HG02943 (cell line): ENCODE measurements around the gene UNC13B.
"Not testable (repeated sequence)": the region's sequence is repeated elsewhere in the genome, so short reads cannot be mapped to it uniquely, and the experiment has no call there.

Experiments
- ATAC-seq: cut with Tn5 transposase; IDR thresholded peaks from one replicate; pipeline ENCODE4 v1.9.1; 2021; ENCODE audit warnings: mild to moderate bottlenecking, low read depth, moderate library complexity; ENCODE audit not compliant: unreplicated experiment

The UNC13B gene

DNA sequence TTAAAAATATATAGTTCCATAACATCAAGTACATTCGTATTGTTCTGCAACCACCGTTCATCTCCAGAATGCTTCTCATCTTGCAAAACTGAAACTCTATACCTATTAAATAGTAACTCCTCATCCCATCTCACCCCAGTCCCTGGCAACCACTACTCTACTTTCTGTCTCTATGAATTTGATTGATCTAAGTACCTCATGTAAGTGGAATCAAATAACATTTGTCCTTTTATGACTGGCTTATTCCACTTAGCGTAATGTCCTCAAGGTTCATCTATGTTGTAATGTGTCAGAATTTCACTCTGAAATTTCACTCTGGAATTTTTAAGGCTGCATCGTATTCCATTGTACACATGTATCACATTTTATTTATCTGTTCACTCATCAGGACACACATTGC is 196.0 kb downstream of the UNC13B start:
- no peak for ATAC-seq

DNA sequence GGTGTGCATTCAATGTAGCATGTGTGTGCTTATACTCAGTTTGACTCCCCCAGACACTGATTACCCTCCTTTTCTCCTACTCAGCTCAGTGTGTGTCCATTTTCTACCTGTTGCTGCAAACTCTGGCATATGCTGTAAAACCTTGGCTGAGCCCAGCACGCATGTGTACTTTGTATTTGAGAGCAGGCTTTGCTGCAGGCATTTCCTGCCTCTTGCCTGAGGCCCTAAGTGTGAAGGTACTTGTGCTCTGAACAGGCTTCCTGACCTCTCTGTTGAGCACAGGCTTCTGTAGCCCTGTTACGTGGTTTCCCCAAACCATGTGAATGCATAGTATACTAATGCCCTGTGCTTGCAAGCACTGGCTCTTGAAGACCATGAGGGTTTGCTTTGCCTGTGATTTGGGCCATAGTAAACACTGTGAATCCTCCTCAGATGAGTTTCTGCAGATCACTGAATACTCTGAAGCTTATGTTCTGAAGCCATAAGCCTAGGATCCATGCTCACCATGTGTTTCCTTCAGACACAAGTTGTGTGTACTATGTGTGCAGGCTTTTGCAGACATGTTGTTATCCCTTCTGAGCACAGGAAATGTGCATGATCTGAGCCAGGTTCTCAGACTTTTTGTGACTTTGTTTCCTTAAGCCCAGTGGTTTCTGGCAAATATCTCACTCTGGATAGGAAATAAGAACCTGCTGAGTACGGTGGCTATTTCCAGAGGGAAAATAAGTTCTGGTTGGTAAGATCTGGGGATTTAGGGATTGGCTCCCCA is 203.2 kb downstream of the UNC13B start:
- no peak for ATAC-seq

DNA sequence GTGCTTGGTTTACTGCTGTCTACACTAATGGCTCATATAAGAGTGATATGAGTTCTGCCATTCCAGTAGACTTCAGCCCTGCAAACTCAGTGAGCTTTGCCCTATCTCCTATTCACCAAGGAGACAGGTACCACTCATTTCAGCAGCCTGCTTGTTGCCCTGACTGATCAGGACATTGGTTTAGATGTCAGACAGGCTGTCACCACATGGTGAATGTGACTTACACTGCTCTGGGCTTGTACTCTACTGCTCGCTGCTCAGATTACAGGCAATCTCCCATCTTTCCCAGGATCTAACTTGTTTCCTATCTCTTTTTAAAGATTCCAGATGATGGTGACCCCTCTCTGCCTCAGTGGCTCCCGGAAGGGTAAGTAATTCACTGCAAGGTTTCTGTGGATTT is 204.8 kb downstream of the UNC13B start:
- no peak for ATAC-seq

DNA sequence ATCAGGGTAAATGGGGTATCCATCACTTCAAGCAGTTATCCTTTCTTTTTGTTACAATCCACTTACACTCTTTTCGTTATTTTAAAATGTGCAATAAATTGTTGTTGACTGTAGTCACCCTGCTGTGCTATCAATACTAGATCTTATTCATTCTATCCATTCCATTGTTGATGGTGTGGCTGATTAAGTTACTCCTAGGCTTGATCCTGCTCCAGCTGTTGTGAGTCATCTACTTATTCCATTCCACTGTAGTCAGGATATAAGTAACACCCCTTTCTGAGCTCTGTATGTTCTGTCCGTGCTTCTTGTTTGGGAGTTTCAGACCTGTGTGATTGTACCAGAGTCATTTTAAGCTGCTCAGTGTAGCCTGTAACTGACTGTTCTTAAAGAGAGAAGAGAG is 205.6 kb downstream of the UNC13B start:
- no peak for ATAC-seq

DNA sequence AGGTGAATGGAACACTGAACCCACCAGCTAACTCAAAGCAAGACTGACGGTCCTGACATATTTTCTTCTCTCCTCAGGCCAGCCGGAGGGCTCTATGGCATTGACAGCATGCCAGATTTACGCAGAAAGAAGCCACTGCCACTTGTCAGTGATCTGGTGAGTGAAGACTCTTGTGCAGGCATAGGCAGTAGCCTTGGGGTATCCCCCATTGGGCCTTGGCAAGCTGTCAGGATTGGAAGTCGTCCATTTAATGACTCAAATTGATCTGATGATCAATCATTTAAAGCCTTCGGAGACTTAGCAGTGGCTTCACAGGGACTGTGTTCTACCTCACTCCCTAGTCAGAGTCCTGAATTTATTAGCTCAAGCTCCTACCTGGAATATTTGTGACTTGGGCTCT is 208.4 kb downstream of the UNC13B start:
- no peak for ATAC-seq

DNA sequence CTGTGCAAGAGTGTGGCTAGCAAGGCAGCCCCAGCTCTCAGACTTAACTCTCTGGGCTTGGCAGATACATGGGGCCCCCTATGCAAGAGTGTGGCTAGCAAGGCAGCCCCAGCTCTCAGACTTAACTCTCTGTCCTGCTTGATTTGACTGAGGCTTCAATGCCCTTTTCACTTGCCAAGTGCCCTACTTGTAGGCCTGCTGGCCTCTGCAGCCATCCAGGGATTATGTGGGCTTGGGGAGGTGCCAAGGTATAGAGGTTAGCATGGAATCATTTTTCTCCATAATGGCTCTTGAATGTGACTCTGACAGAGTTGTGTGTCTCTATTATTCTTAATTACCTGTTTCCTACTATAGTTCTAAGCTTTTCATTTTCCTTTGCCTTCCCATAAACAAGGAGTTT is 212.6 kb downstream of the UNC13B start:
- no peak for ATAC-seq

DNA sequence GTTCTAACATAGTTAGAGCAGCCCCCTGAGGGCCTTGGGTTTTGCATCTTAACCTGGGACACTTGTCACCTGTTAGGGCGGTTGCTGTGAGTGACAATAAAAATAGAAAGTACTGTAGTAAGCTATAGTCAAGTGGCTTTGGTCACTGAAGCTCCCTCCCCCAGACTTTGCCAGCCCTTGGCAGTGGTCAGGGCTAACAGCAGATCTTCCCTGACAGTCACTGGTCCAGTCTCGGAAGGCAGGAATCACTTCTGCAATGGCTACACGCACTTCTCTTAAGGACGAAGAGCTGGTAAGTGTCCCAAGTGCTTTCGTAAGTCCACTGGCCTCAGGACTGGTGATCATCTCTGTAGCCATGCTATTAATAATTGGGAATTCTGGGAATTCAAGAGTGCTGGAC is 213.1 kb downstream of the UNC13B start:
- no peak for ATAC-seq

DNA sequence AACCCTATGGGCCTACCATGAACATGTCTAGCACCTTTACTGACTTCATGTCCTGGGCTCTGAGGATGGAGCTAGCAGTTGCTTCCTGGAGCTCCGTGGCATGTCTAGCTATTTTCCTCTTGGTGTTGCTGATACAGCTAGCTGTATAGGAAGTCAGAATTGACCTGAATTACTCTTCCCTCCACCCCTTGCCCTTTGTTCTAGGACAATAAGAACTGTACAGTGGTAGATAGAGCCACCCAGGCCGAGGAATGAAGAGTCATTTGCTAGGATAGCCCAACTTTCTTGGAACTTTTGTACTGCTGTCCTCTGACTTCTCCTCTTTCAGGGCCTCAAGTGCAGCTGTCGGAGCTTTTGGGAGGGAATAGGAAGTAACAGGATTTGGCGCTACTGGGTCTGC is 218.2 kb downstream of the UNC13B start:
- ATAC-seq: no peak

DNA sequence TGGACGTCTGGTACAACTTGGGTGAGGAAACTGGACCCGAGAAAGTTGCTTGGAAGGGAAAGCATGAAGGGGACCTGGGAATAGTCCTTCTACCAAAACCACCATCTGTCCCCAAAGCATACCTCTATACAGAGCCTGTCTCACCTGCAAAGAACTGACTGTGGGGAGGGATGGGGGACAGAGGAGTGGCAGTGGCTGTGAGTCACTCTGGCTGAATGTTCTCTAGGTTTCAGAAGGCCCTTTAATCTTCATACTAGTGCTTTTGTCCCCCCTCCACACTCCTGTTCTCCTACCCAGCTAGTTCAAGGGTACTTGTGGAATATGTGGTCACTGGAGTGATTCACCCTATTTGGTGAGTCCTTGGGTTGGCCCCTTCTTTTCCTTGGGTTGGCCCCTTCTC is 218.8 kb downstream of the UNC13B start:
- no peak for ATAC-seq

DNA sequence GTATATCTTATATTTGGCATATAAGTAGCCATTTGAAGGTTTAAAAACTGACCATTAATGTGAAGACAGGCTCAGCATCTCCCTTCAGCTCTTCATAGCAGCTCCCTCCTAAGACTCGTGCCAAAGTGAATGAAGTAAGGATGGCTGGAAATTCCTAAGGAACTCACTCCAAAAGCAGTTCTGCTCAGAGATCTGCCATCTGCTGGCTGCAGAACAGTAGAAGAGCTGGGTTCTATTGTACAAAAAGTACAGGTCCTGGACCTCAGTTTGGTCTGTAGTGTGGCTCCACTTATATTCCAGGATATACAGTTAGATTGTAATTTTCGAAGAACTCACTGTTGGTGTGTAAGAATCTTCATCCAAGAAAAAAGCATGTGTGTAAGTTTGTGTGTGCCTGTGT is 223.2 kb downstream of the UNC13B start:
- no peak for ATAC-seq

DNA sequence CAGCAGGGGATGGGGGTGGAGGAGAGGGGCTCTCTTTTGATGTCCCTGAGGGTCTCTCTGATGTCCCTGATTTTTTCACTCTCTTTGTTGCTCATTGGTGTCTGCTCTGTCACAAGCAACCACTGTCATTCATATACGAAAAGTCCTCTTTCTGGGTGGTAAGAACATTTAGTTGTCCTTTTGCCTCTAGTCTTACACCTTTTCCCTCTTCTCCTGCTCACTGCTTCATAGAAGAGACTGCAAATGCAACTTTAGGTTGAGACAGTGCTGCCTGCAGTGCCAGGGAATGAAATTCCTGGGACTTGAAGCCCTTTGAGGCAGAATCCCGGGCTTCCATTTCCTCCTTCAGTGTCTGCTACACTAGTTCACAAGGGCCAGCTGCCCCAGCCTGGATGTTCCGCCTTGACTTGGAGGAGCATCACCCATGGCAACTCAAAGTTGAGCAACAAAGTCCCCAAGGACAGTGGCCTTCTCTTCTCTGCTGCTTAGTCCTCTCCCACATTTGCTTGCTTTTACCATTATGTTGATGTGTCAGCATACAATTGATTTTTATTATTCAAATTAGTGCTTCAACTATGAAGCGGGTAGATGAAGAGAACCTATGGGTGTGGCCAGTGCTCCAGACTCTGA is 233.4 kb downstream of the UNC13B start:
- ATAC-seq: no peak

DNA sequence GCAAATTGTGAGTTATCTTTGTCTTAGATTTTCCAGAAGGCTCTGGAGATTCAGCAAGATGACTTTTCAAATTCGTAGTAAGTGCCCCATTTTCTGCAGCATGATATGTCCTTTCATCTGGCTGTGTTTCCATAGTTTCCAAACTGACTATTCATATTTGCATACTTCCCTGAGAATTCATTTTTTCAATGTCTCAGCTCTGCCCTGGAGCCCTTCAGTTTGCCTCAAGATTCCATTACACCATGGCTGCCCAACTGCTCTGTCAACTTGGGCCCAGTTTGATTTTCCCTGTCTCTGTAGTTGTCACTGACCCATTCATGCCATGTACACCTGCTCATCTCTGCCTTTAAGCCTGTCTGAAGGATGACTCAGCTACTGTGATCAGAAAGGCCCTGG is 233.9 kb downstream of the UNC13B start:
- no peak for ATAC-seq

DNA sequence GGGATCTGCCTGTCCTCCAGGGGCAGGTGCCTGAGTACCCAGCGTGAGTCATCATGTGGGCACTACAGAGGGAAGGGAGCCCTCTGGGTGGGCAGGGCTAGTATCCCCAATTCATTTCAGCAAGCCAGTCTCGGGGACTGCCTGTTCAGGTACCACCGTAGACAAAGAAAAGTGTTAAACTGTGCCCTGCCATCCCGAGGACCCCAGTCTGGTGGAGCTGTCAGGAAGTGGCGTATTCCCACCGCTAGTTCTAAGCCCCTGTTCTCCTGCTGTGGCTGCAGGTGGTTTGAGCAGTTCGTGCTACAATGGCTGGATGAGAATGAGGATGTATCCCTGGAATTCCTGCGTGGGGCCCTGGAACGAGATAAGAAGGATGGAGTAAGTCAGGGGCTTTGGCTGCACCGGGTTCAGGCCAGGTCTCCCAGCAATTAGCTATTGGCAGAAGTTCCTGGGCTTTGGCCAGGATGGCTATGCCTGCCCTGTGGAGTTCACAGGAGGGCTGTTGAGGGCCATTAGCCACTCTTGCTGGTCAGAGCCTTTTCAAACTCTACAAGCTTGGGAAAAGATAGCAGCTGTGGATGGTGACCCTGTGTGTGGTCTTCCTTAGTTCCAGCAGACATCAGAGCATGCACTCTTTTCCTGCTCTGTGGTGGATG is 234.9 kb downstream of the UNC13B start:
- ATAC-seq: no peak

DNA sequence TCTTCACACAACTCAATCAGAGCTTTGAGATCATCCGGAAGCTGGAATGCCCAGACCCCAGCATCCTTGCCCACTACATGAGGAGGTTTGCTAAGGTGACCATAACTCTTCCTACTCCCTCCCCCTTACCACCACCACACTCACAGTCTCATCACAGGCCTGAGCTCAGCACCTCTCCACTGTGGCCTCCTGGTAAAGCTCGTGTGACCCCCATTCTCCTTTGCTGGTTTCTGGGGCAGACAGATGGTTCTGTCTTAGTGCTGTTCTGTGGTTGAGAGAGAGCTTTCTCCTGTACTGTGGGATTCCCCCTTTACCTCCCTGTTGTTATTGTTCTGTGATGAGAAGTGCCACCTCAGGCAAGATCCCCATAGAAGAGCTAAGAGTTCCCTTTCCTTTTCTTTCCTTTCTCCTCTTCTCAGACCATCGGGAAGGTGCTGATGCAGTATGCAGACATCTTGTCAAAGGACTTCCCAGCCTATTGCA is 235.4 kb downstream of the UNC13B start:
- ATAC-seq: no peak

DNA sequence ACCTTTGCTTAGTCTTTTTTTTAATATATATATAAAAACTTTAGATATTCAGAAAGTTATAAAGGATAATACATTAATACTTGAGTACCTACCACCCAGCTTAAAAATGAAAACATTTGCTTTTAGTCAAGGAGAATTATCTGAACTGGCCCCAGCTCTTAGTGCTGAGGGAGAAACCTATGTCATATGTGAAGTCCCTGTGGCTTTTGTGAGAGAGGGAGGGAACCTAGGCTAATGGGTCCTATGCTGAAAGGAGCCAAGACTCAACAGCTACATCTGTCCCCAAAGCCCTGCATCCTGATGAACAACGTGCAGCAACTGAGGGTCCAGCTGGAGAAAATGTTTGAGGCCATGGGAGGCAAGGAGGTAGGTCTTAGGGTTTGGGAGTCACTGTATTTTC is 236.1 kb downstream of the UNC13B start:
- no peak for ATAC-seq

DNA sequence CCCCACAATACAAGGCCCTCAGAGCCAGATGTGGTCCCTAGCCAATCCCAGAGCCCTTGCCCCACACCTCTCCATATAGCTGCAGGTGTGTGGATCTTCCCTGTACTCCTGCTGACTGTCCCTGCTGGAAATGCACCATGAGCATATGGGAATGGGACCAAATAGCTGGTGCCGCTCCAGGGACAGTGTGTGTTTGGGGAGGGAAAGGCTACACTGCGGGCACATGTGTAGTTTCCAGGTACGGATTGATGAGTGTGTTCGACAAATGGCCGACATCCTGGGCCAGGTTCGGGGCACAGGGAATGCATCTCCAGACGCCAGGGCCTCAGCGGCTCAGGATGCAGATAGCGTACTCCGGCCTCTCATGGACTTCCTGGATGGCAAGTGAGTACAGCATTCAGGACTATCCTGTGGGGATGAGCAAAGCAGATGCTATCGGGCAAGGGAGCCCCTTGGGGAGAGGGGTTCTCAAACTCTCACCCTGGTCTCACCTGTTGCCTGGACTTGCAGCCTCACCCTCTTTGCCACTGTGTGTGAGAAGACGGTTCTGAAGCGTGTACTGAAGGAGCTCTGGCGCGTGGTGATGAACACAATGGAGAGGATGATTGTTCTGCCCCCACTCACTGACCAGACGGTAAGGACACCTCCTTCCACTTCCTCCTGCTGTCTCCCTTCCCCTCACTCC is 237.0 kb downstream of the UNC13B start:
- ATAC-seq: no peak

DNA sequence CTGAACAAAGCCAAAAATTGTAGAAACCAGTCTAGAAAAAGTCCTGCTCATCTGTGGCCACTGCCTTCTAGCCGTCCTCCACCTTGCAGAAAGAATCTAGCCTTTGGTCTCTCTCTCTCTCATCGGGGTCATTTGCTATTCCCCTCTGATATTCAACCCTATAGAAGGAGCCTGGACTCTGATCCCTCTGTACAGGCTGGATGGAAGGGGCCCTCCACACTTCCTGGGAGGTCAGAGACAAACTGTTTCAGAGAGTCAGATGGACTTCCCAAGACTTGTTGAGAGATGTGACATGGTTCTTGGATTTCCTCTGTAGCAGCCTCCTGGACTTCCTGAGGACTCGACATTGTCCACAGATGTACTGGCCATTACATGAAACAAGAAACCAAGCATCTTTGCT is 243.1 kb downstream of the UNC13B start:
- ATAC-seq: no peak

DNA sequence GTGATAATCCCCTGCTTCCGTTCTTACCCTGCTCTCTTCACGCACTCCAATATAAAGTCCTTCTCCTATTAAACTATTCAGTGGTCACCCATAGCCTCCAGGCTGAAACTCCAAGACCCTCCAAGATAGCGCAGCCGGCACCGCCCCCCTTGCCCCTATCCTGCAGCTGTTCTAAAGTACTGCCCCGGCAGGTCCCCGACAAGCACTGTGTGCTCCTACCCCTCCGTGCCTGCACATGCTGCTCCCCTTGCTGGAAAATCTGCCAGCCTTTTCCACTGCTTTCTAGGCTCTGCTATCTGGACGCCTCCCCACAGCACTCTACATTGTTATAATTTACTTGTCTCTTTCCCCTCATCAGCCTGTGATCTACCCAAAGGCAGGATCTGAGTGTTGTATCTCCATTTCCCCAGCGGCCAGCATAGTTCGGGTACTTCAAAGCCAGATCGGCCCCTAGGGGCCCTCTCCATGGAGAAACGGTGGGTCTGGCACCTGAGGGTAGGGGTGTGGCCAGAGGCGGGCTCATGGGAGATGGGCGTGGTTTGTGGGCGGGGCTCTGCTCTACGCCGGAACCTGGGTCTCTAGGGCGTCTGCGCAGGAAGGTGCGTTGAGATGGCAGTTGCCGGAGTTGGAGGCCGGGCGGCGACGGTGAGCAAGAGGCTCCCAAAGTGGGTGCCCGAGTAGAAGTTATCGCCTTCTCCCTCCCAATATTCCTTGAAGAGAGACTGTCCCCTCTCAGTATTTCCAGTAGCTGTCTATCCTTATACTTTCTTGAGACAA is 244.6 kb downstream of the UNC13B start:
- no peak for ATAC-seq

DNA sequence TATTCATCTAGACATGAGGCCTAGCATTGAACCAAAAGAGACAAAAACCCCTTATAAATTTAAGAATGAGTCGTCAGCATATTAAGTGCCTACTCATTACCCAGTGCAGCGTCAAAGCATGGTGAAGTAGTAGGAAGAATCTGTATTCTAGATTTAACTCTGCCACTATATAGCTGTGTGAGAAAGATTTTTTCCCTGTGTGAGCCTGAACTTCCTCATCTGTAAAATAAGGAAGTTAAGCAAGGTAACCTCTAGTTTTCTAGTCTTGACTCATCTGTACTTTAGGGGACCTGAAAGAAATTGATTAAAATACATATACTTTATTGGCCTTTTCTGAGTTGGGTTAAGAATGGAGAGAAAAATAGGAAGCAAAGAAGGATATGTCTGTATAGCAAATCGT is 246.0 kb downstream of the UNC13B start:
- no peak for ATAC-seq

DNA sequence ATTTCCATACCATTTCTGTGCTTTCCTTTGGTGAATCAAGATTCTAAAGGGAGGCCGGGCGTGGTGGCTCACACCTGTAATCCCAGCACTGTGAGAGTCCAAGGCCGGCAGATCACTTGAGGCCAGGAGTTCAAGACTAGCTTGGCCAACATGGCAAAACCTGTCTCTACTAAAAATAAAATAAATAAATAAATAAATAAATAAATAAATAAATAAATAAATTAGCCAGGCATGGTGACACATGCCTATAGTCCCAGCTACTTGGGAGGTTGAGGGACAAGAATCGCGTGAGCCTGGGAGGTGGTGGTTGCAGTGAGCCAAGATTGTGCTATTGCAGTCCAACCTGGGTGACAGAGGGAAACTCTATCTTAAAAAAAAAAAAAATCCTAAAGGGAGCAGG is 247.6 kb downstream of the UNC13B start:
- not testable (repeated sequence) for ATAC-seq
